ENCODE data around the gene CTR9. TPM values are rescaled to one million over a fixed set of nuclear protein-coding genes. Genes with fewer than 3 reads are reported as not detected.

Gene CTR9
- total and polyA plus RNA-seq, 9 of the 15 experiments (the other 6 are each of a cell fraction or from before 2014, with no cell fraction given), result 25.4 to 79.3 (median 47.3) TPM

DNA sequence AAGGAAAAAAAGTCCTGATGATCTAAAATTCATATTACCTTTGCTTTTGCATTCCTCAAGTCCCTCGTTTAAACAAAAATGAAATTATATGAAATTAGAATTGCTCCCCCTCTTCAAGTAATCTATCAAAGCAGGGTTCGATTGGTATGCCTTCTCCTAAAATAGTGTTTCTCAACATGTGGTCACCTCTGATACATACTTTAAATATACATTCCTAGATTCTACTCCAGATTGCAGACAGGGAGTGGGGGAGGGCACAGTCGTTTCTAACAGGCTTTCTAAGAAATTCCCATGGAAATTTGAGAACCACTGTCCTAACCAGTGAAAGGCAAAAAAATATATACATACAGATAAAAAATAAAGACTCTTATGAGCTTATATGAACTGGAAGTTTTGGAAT is 34.9 kb upstream of the CTR9 start (continued):
- TF ChIP-seq ELF4 (CRISPR knock-in tag; IDR thresholded peaks at IDR 0.05) (no peak), DPF2 (IDR thresholded peaks at IDR 0.05) (0 out of 2 replicates have a peak, but pooled peaks have one; percentile 44), POLR3A (IDR thresholded peaks at IDR 0.05; ENCODE audit: borderline replicate concordance, extremely low read depth, insufficient read depth, insufficient read length) (no peak), ZNF212 (CRISPR knock-in tag; IDR thresholded peaks at IDR 0.05) (no peak), FOXK2 (conservative IDR thresholded peaks at IDR 0.05 in 1 of 2, IDR thresholded peaks at IDR 0.05 in 1 of 2; ENCODE audit: low read depth in 2 of 2) (no peak), CREBBP (IDR thresholded peaks at IDR 0.05; ENCODE audit: low read depth, low read length) (no peak), ZC3H4 (CRISPR knock-in tag; IDR thresholded peaks at IDR 0.05; ENCODE audit: borderline replicate concordance) (no peak), SIRT6 (IDR thresholded peaks at IDR 0.05; ENCODE audit: low read depth, low read length) (no peak), GATAD2A (IDR thresholded peaks at IDR 0.05) (no peak), CREM (IDR thresholded peaks at IDR 0.05; ENCODE audit: low read depth) (no peak), EHMT2 (IDR thresholded peaks at IDR 0.05) (no peak)
- TF ChIP-seq, protein P1, sequence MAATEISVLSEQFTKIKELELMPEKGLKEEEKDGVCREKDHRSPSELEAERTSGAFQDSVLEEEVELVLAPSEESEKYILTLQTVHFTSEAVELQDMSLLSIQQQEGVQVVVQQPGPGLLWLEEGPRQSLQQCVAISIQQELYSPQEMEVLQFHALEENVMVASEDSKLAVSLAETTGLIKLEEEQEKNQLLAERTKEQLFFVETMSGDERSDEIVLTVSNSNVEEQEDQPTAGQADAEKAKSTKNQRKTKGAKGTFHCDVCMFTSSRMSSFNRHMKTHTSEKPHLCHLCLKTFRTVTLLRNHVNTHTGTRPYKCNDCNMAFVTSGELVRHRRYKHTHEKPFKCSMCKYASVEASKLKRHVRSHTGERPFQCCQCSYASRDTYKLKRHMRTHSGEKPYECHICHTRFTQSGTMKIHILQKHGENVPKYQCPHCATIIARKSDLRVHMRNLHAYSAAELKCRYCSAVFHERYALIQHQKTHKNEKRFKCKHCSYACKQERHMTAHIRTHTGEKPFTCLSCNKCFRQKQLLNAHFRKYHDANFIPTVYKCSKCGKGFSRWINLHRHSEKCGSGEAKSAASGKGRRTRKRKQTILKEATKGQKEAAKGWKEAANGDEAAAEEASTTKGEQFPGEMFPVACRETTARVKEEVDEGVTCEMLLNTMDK (IDR thresholded peaks at IDR 0.05; ENCODE audit: borderline replicate concordance, insufficient read depth, low read depth, low read length, poor library complexity, severe bottlenecking), result no peak
- TF ChIP-seq, protein P2, sequence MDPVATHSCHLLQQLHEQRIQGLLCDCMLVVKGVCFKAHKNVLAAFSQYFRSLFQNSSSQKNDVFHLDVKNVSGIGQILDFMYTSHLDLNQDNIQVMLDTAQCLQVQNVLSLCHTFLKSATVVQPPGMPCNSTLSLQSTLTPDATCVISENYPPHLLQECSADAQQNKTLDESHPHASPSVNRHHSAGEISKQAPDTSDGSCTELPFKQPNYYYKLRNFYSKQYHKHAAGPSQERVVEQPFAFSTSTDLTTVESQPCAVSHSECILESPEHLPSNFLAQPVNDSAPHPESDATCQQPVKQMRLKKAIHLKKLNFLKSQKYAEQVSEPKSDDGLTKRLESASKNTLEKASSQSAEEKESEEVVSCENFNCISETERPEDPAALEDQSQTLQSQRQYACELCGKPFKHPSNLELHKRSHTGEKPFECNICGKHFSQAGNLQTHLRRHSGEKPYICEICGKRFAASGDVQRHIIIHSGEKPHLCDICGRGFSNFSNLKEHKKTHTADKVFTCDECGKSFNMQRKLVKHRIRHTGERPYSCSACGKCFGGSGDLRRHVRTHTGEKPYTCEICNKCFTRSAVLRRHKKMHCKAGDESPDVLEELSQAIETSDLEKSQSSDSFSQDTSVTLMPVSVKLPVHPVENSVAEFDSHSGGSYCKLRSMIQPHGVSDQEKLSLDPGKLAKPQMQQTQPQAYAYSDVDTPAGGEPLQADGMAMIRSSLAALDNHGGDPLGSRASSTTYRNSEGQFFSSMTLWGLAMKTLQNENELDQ (CRISPR knock-in tag; IDR thresholded peaks at IDR 0.05; ENCODE audit: borderline replicate concordance), result no peak
- TF ChIP-seq, protein P3, sequence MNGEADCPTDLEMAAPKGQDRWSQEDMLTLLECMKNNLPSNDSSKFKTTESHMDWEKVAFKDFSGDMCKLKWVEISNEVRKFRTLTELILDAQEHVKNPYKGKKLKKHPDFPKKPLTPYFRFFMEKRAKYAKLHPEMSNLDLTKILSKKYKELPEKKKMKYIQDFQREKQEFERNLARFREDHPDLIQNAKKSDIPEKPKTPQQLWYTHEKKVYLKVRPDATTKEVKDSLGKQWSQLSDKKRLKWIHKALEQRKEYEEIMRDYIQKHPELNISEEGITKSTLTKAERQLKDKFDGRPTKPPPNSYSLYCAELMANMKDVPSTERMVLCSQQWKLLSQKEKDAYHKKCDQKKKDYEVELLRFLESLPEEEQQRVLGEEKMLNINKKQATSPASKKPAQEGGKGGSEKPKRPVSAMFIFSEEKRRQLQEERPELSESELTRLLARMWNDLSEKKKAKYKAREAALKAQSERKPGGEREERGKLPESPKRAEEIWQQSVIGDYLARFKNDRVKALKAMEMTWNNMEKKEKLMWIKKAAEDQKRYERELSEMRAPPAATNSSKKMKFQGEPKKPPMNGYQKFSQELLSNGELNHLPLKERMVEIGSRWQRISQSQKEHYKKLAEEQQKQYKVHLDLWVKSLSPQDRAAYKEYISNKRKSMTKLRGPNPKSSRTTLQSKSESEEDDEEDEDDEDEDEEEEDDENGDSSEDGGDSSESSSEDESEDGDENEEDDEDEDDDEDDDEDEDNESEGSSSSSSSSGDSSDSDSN (IDR thresholded peaks at IDR 0.05; ENCODE audit: borderline replicate concordance in 1 of 2, low read depth in 2 of 2, low read length in 2 of 2), result no peak
- TF ChIP-seq, protein P4, sequence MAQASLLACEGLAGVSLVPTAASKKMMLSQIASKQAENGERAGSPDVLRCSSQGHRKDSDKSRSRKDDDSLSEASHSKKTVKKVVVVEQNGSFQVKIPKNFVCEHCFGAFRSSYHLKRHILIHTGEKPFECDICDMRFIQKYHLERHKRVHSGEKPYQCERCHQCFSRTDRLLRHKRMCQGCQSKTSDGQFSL (CRISPR knock-in tag; IDR thresholded peaks at IDR 0.05), result no peak
- TF ChIP-seq, protein P4 (tag; IDR thresholded peaks at IDR 0.05), result no peak
- TF ChIP-seq, protein P5, sequence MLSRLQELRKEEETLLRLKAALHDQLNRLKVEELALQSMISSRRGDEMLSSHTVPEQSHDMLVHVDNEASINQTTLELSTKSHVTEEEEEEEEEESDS (CRISPR knock-in tag; IDR thresholded peaks at IDR 0.05), result no peak
